ENCODE results near the gene MCIDAS. TPM values are rescaled to one million over a fixed set of nuclear protein-coding genes. Genes with fewer than 3 reads are reported as not detected.

The MCIDAS gene
- total RNA-seq, result 0.48 TPM in 1 of 2 replicates, not detected in the other

GRCh38 chr5:55226934-55227663 lies at the start of gene MCIDAS:
Gene MCIDAS (minus strand): TSS chr5:55227315. CDS start chr5:55227138, 177 bp downstream.

GRCh38 chr5:55232985-55233928 lies 6.1 kb upstream of the MCIDAS start, which contains the start of gene CCNO:
Gene CCNO (minus strand): TSS chr5:55233608. CDS start chr5:55233523, 85 bp downstream.

GRCh38 chr5:55172937-55173686 lies 54.0 kb downstream of the MCIDAS start, which contains the start of gene CDC20B:
Gene CDC20B (minus strand): TSS chr5:55173177. CDS start chr5:55173000, 177 bp downstream.

Other genes starting within 250 kb of the MCIDAS start
- not detected in 2 replicates for gene ESM1, start 241.7 kb downstream of the MCIDAS start, total RNA-seq
- gene GZMK, start 203.1 kb downstream of the MCIDAS start, total RNA-seq, result not detected in 2 replicates
- gene GZMA, start 124.7 kb downstream of the MCIDAS start, total RNA-seq, result not detected in 2 replicates
- 19.2 and 21.0 TPM in 2 replicates for gene GPX8, start 67.1 kb downstream of the MCIDAS start, total RNA-seq
- gene CDC20B, start 54.1 kb downstream of the MCIDAS start, total RNA-seq, result not detected in 2 replicates
- 1.2 and 7.2 TPM in 2 replicates for gene CCNO, start 6.3 kb upstream of the MCIDAS start, total RNA-seq
- 20.5 and 30.9 TPM in 2 replicates for gene DHX29, start 80.4 kb upstream of the MCIDAS start, total RNA-seq
- 108 and 114 TPM in 2 replicates for gene MTREX, start 80.7 kb upstream of the MCIDAS start, total RNA-seq

All from tracheal epithelial cell (primary cell).